Stomach (tissue), 9 donors: ENCODE measurements around the gene SEC24C. TPM values are rescaled to one million over a fixed set of nuclear protein-coding genes. Genes with fewer than 3 reads are reported as not detected.
A peak's percentile ranks its signal among the peaks of the same experiment; 100 is the strongest.

Source experiments
- DNase-seq, 2 donors: peaks; one replicate each; pipeline versions ENCODE4 v3.0.0 to v3.0.0-alpha.2; 2013 to 2019
- H3K27ac ChIP-seq, 5 donors: fragments of 200-600 bp in 4 of 5; sonication (generic) in 4 of 5; one replicate each; pipeline ENCODE4 v1.5.1; 2013 to 2019; ENCODE audit warnings: mild to moderate bottlenecking in 1 of 5, moderate library complexity in 1 of 5
- H3K27me3 ChIP-seq, 3 donors: fragments of 200-600 bp; sonication (generic); one replicate each; pipeline ENCODE4 v1.5.1; 2017 to 2019; ENCODE audit warnings: mixed run types in 1 of 3
- H3K36me3 ChIP-seq, 4 donors: fragments of 200-600 bp; sonication (generic); 1 replicate in 3 of 4; 2 replicates in 1 of 4; pipeline ENCODE4 v1.5.1; 2016 to 2019
- H3K4me1 ChIP-seq, 4 donors: fragments of 200-600 bp; sonication (generic); one replicate each; pipeline ENCODE4 v1.5.1; 2016 to 2019
- H3K4me3 ChIP-seq, 4 donors: fragments of 200-600 bp; sonication (generic) in 3 of 4; one replicate each; pipeline ENCODE4 v1.5.1; 2016 to 2019; ENCODE audit warnings: mild to moderate bottlenecking in 1 of 4
- H3K9me3 ChIP-seq, 4 donors: fragments of 200-600 bp; sonication (generic); one replicate each; pipeline ENCODE4 v1.5.1; 2016 to 2019
- CTCF ChIP-seq, 7 experiments: fragments of 450-650 bp in 4 of 7; fragments of 200-600 bp in 3 of 7; sonication (generic) in 3 of 7; IDR thresholded peaks; one replicate each; pipeline ENCODE4 v1.5.1; 2016 to 2019; ENCODE audit warnings: antibody characterized with exemption in 7 of 7, control low read depth in 2 of 7, mild to moderate bottlenecking in 1 of 7
- EP300 ChIP-seq: sonication (generic); formaldehyde crosslinking; IDR thresholded peaks from one replicate; pipeline ENCODE4 v1.6.1; 2017; ENCODE audit warnings: antibody characterized with exemption
- POLR2A ChIP-seq, 4 donors: fragments of 450-650 bp; IDR thresholded peaks; one replicate each; pipeline ENCODE4 v1.6.1; 2016; ENCODE audit warnings: antibody characterized with exemption in 4 of 4, control low read depth in 2 of 4, mild to moderate bottlenecking in 1 of 4, moderate library complexity in 1 of 4
- POLR2AphosphoS5 ChIP-seq, 3 donors: sonication (generic); formaldehyde crosslinking; IDR thresholded peaks; one replicate each; pipeline ENCODE4 v1.6.1; 2016; ENCODE audit warnings: antibody characterized with exemption in 3 of 3
- WGBS, 5 donors: extraction: QIAGEN DNeasy Blood & Tissue Kit in 3 of 5; methylation state at CpG; one replicate each; pipeline versions ENCODE4 v1.1.5 to v1.1.7; 2013 to 2018; 5-methylcytosine and 5-hydroxymethylcytosine counted together
- intact Hi-C: fragments of 100-400 bp; cut with DNase I; formaldehyde crosslinking; loops from one replicate; pipeline ENCODE4 v1.15.1; 2023; ENCODE audit warnings: low total_unique reads
- polyA plus RNA-seq, 3 donors: library from polyadenylated mRNA; stranded (reverse); fragments of 200-250 nt; gene quantifications; one replicate each; pipeline ENCODE4 v1.2.3, GENCODE V29; 2013
- total RNA-seq, 5 donors: library from RNA; depleted of rRNA; stranded (reverse); fragments of >200 nt; gene quantifications; one replicate each; pipeline versions ENCODE4 v1.1.0 to v1.2.3, GENCODE V29; 2014 to 2016
- donor health status: healthy with polysubstance abuse.
- donor health status: Bipolar disorder and iron deficiency.
- donor health status: healthy.

Gene SEC24C
- total and polyA plus RNA-seq, 8 donors, result 23.5 to 58.8 (median 40.6) TPM

GRCh38 chr10:73813333-73813732 is 69.2 kb downstream of the SEC24C start:
- 76 to 90% (median 82%) methylated on average over 7 of the region's 7 CpGs for WGBS, 5 donors
- no peak for TF ChIP-seq POLR2AphosphoS5 (IDR thresholded peaks at IDR 0.05)
- no peak for TF ChIP-seq EP300
- no peak for DNase-seq
- Histone ChIP-seq H3K4me3 (no peak overlapping the region), H3K4me1 (peaks cover 10 to 66% (median 26%) of the 10 kb centered on the region in 4 donors), H3K27me3 (no peaks in the 10 kb centered on the region), H3K27ac (no peak overlapping the region), H3K9me3 (no peaks in the 10 kb centered on the region), H3K36me3 (peaks cover 19 to 61% (median 57%) of the 10 kb centered on the region in 4 donors)
- intact Hi-C loops, result no loop called here

GRCh38 chr10:73814276-73814895 is 70.2 kb downstream of the SEC24C start:
- Histone ChIP-seq H3K36me3 (peaks cover 17 to 67% (median 54%) of the 10 kb centered on the region in 4 donors), H3K4me3 (no peak overlapping the region), H3K27ac (no peak overlapping the region), H3K4me1 (peaks cover 20 to 66% (median 30%) of the 10 kb centered on the region in 4 donors), H3K9me3 (no peaks in the 10 kb centered on the region), H3K27me3 (no peaks in the 10 kb centered on the region)
- TF ChIP-seq CTCF (IDR thresholded peaks at IDR 0.05), result no peak
- TF ChIP-seq POLR2AphosphoS5 (IDR thresholded peaks at IDR 0.05), result no peak
- TF ChIP-seq EP300, result no peak
- TF ChIP-seq POLR2A (IDR thresholded peaks at IDR 0.05), result no peak
- DNase-seq, result no peak
- intact Hi-C loops, result no loop called here
- 84 to 95% (median 90%) methylated on average over 13 of the region's 13 CpGs for WGBS, 5 donors

GRCh38 chr10:73814896-73815718 is 70.9 kb downstream of the SEC24C start:
- Histone ChIP-seq H3K27me3 (no peaks in the 10 kb centered on the region), H3K36me3 (peaks cover 17 to 73% (median 52%) of the 10 kb centered on the region in 4 donors), H3K4me1 (peaks cover 21 to 66% (median 32%) of the 10 kb centered on the region in 4 donors), H3K27ac (peak overlapping the region in 1 of 5 donors; percentile 54), H3K9me3 (no peaks in the 10 kb centered on the region), H3K4me3 (no peak overlapping the region)
- TF ChIP-seq CTCF (IDR thresholded peaks at IDR 0.05), result peak in 1 of 7 experiments; percentile 22
- TF ChIP-seq EP300, result no peak
- no peak for TF ChIP-seq POLR2A (IDR thresholded peaks at IDR 0.05)
- TF ChIP-seq POLR2AphosphoS5 (IDR thresholded peaks at IDR 0.05), result no peak
- WGBS, 5 donors, result 82 to 86% (median 83%) methylated on average over 21 to 22 of the region's 22 CpGs
- DNase-seq, result no peak
- intact Hi-C loops, result no loop called here

- peaks cover 17 to 73% (median 52%) of the 10 kb centered on the region in 4 donors for H3K36me3 ChIP-seq
- TF ChIP-seq CTCF (IDR thresholded peaks at IDR 0.05) (no peak), POLR2AphosphoS5 (IDR thresholded peaks at IDR 0.05) (no peak), EP300 (no peak), POLR2A (IDR thresholded peaks at IDR 0.05) (no peak)
- DNase-seq, result no peak
- no peaks in the 10 kb centered on the region for H3K27me3 ChIP-seq
- H3K9me3 ChIP-seq, result no peaks in the 10 kb centered on the region
- intact Hi-C loops, result no loop called here
- H3K4me3 ChIP-seq, result no peak overlapping the region
- H3K27ac ChIP-seq, result peak overlapping the region in 4 of 5 donors; percentile 38 to 64 (median 56)
- H3K4me1 ChIP-seq, result peaks cover 16 to 62% (median 27%) of the 10 kb centered on the region in 4 donors
These were observed 71.5 kb downstream of the SEC24C start for GRCh38 chr10:73815719-73816030.
